ENCODE data around the gene FAIM. TPM values are rescaled to one million over a fixed set of nuclear protein-coding genes. Genes with fewer than 3 reads are reported as not detected.
"Not testable (repeated sequence)": the region's sequence is repeated elsewhere in the genome, so short reads cannot be mapped to it uniquely, and the experiment has no call there.

Gene FAIM
- total RNA-seq, 1 donor from 2014 or later = 3.6 TPM

GRCh38 chr3:138600100-138600745, 8.3 kb upstream of the FAIM start:
- peak; percentile 32 for DNase-seq (ENCODE audit: low read depth)

GRCh38 chr3:138601661-138602060, 6.9 kb upstream of the FAIM start:
- not testable (repeated sequence) for DNase-seq (ENCODE audit: low read depth)

- DNase-seq (ENCODE audit: low read depth) = not testable (repeated sequence)
Measured at GRCh38 chr3:138604106-138604595, 4.4 kb upstream of the FAIM start.

GRCh38 chr3:138609898-138610266, 1.3 kb downstream of the FAIM start:
- DNase-seq (ENCODE audit: low read depth) = no peak

GRCh38 chr3:138615462-138615861, 6.9 kb downstream of the FAIM start:
- no peak for DNase-seq (ENCODE audit: low read depth)

- DNase-seq (ENCODE audit: low read depth) = no peak
Measured at GRCh38 chr3:138620431-138620830, 11.9 kb downstream of the FAIM start.

- no peak for DNase-seq (ENCODE audit: low read depth)
Measured at GRCh38 chr3:138624518-138624917, 15.9 kb downstream of the FAIM start.

- DNase-seq (ENCODE audit: low read depth) = peak; percentile 10
Measured at GRCh38 chr3:138625707-138626365, 17.3 kb downstream of the FAIM start.

- no peak for DNase-seq (ENCODE audit: low read depth)
Measured at GRCh38 chr3:138629526-138629925, 21.0 kb downstream of the FAIM start.

- DNase-seq (ENCODE audit: low read depth) = no peak
Measured at GRCh38 chr3:138638641-138639040, 30.1 kb downstream of the FAIM start.

GRCh38 chr3:138640537-138640936, 32.0 kb downstream of the FAIM start:
- no peak for DNase-seq (ENCODE audit: low read depth)

- DNase-seq (ENCODE audit: low read depth) = no peak
Measured at GRCh38 chr3:138642226-138642926, 33.8 kb downstream of the FAIM start.

- no peak for DNase-seq (ENCODE audit: low read depth)
Measured at GRCh38 chr3:138642927-138643253, 34.3 kb downstream of the FAIM start.

GRCh38 chr3:138646008-138646407, 37.4 kb downstream of the FAIM start:
- no peak for DNase-seq (ENCODE audit: low read depth)

GRCh38 chr3:138646513-138646912, 37.9 kb downstream of the FAIM start:
- DNase-seq (ENCODE audit: low read depth) = no peak

- no peak for DNase-seq (ENCODE audit: low read depth)
Measured at GRCh38 chr3:138649134-138649533, 40.6 kb downstream of the FAIM start.

- no peak for DNase-seq (ENCODE audit: low read depth)
Measured at GRCh38 chr3:138653567-138653966, 45.0 kb downstream of the FAIM start.

GRCh38 chr3:138657508-138657907, 48.9 kb downstream of the FAIM start:
- DNase-seq (ENCODE audit: low read depth) = no peak

- DNase-seq (ENCODE audit: low read depth) = no peak
Measured at GRCh38 chr3:138668107-138668506, 59.5 kb downstream of the FAIM start.

- no peak for DNase-seq (ENCODE audit: low read depth)
Measured at GRCh38 chr3:138670407-138670806, 61.8 kb downstream of the FAIM start.

- peak; percentile 17 for DNase-seq (ENCODE audit: low read depth)
Measured at GRCh38 chr3:138673641-138674530, 65.3 kb downstream of the FAIM start.

Data from myocyte (in vitro differentiated cells).